Parathyroid adenoma (tissue), 2 donors: Measurements from ENCODE around the gene WNT11.

Experiments
- H2AFZ ChIP-seq: fragments of 300-600 bp; sonication (generic); one replicate; pipeline ENCODE4 v1.7.0; 2017; ENCODE audit warnings: antibody characterized with exemption, mild to moderate bottlenecking
- H3K27ac ChIP-seq: fragments of 300-600 bp; sonication (generic); one replicate; pipeline ENCODE4 v1.7.0; 2017
- H3K27me3 ChIP-seq: fragments of 300-600 bp; sonication (generic); one replicate; pipeline ENCODE4 v1.7.0; 2017; ENCODE audit warnings: low read length; ENCODE audit not compliant: control insufficient read depth, insufficient read depth
- H3K36me3 ChIP-seq: fragments of 300-600 bp; sonication (generic); one replicate; pipeline ENCODE4 v1.7.0; 2017; ENCODE audit warnings: low read length; ENCODE audit not compliant: control insufficient read depth, insufficient read depth
- H3K4me1 ChIP-seq: fragments of 300-600 bp; sonication (generic); one replicate; pipeline ENCODE4 v1.7.0; 2017; ENCODE audit warnings: control low read depth
- H3K4me2 ChIP-seq: fragments of 300-600 bp; sonication (generic); one replicate; pipeline ENCODE4 v1.7.0; 2017; ENCODE audit warnings: low read length
- H3K4me3 ChIP-seq: fragments of 300-600 bp; sonication (generic); one replicate; pipeline ENCODE4 v1.7.0; 2017; ENCODE audit warnings: low read depth, low read length
- H3K79me2 ChIP-seq: fragments of 300-600 bp; sonication (generic); one replicate; pipeline ENCODE4 v1.7.0; 2017; ENCODE audit warnings: control low read depth
- H3K9ac ChIP-seq: fragments of 300-600 bp; sonication (generic); one replicate; pipeline ENCODE4 v1.7.0; 2017; ENCODE audit warnings: mild to moderate bottlenecking
- H3K9me3 ChIP-seq: fragments of 300-600 bp; sonication (generic); one replicate; pipeline ENCODE4 v1.7.0; 2017; ENCODE audit warnings: low read length; ENCODE audit not compliant: control insufficient read depth
- CTCF ChIP-seq: fragments of 300-600 bp; sonication (generic); IDR thresholded peaks from one replicate; pipeline ENCODE4 v1.7.0; 2017; ENCODE audit warnings: antibody characterized with exemption, mild to moderate bottlenecking
- donor health status: primary hyperparathyroidism.

WNT11 gene

GRCh38 chr11:76148941-76149613, 57.2 kb downstream of the WNT11 start:
- Histone ChIP-seq H3K4me2 (no peak overlapping the region), H3K4me1 (no peaks in the 10 kb centered on the region), H3K4me3 (no peak overlapping the region), H3K36me3 (no peaks in the 10 kb centered on the region), H3K27me3 (no peaks in the 10 kb centered on the region), H3K79me2 (no peaks in the 10 kb centered on the region), H3K9ac (no peak overlapping the region), H3K27ac (no peak overlapping the region), H3K9me3 (no peaks in the 10 kb centered on the region), H2AFZ (no peak overlapping the region)
- no peak for TF ChIP-seq CTCF

GRCh38 chr11:76148231-76148630, 58.1 kb downstream of the WNT11 start:
- no peak overlapping the region for H3K9ac ChIP-seq
- H3K4me2 ChIP-seq, result no peak overlapping the region

GRCh38 chr11:76147106-76147740, 59.1 kb downstream of the WNT11 start:
- H3K27me3 ChIP-seq, result no peaks in the 10 kb centered on the region
- no peak overlapping the region for H3K9ac ChIP-seq
- no peaks in the 10 kb centered on the region for H3K79me2 ChIP-seq
- H3K4me2 ChIP-seq, result no peak overlapping the region
- H2AFZ ChIP-seq, result no peak overlapping the region
- H3K4me1 ChIP-seq, result no peaks in the 10 kb centered on the region
- no peaks in the 10 kb centered on the region for H3K9me3 ChIP-seq
- no peak overlapping the region for H3K27ac ChIP-seq
- no peak overlapping the region for H3K4me3 ChIP-seq
- no peaks in the 10 kb centered on the region for H3K36me3 ChIP-seq
- TF ChIP-seq CTCF, result no peak

More at GRCh38 chr11:76148231-76148630, 58.1 kb downstream of the WNT11 start:
- Histone ChIP-seq H3K4me1 (no peaks in the 10 kb centered on the region), H3K4me3 (no peak overlapping the region), H3K27me3 (no peaks in the 10 kb centered on the region), H2AFZ (no peak overlapping the region), H3K36me3 (no peaks in the 10 kb centered on the region), H3K27ac (no peak overlapping the region), H3K9me3 (no peaks in the 10 kb centered on the region), H3K79me2 (no peaks in the 10 kb centered on the region)
- TF ChIP-seq CTCF, result no peak

- no peaks in the 10 kb centered on the region for H3K27me3 ChIP-seq
- no peaks in the 10 kb centered on the region for H3K9me3 ChIP-seq
- no peak overlapping the region for H3K4me2 ChIP-seq
- H3K79me2 ChIP-seq, result no peaks in the 10 kb centered on the region
- peaks cover 2% of the 10 kb centered on the region for H3K4me1 ChIP-seq
- H2AFZ ChIP-seq, result no peak overlapping the region
- no peaks in the 10 kb centered on the region for H3K36me3 ChIP-seq
- TF ChIP-seq CTCF, result no peak
- no peak overlapping the region for H3K27ac ChIP-seq
- no peak overlapping the region for H3K4me3 ChIP-seq
- H3K9ac ChIP-seq, result no peak overlapping the region
These were observed 63.0 kb downstream of the WNT11 start for GRCh38 chr11:76143274-76143673.
